Uterus (tissue), 4 donors: ENCODE results near the gene OSTC. TPM values are rescaled to one million over a fixed set of nuclear protein-coding genes. Genes with fewer than 3 reads are reported as not detected.
"Not testable (repeated sequence)": the region's sequence is repeated elsewhere in the genome, so short reads cannot be mapped to it uniquely, and the experiment has no call there.

Source experiments
- DNase-seq, 2 donors: peaks; one replicate each; pipeline ENCODE4 v3.0.0-alpha.2; 2019 to 2020
- H3K27ac ChIP-seq, 2 donors: fragments of 200-600 bp; sonication (generic); 1 replicate in 1 of 2; 2 replicates in 1 of 2; pipeline ENCODE4 v1.5.1; 2016 to 2018
- H3K27me3 ChIP-seq, 2 donors: fragments of 200-600 bp; sonication (generic); one replicate each; pipeline ENCODE4 v1.5.1; 2018 to 2019; ENCODE audit warnings: control low read depth in 1 of 2
- H3K36me3 ChIP-seq, 2 donors: fragments of 200-600 bp; sonication (generic); one replicate each; pipeline ENCODE4 v1.5.1; 2019; ENCODE audit warnings: control low read depth in 1 of 2
- H3K4me1 ChIP-seq, 2 donors: fragments of 200-600 bp; sonication (generic); one replicate each; pipeline ENCODE4 v1.5.1; 2018 to 2019; ENCODE audit warnings: control low read depth in 1 of 2
- H3K4me3 ChIP-seq, 2 donors: fragments of 200-600 bp; sonication (generic); 1 replicate in 1 of 2; 2 replicates in 1 of 2; pipeline ENCODE4 v1.5.1; 2018 to 2019; ENCODE audit warnings: mild to moderate bottlenecking in 1 of 2
- H3K9me3 ChIP-seq, 2 donors: fragments of 200-600 bp; sonication (generic); one replicate each; pipeline ENCODE4 v1.5.1; 2019; ENCODE audit warnings: control low read depth in 1 of 2
- POLR2A ChIP-seq, 2 donors: fragments of 450-650 bp; IDR thresholded peaks; one replicate each; pipeline ENCODE4 v1.6.1; 2016; ENCODE audit warnings: antibody characterized with exemption in 2 of 2, mild to moderate bottlenecking in 1 of 2, moderate library complexity in 1 of 2
- intact Hi-C: fragments of 100-400 bp; cut with DNase I; formaldehyde crosslinking; loops from one replicate; pipeline ENCODE4 v1.15.1; 2023; ENCODE audit warnings: low total_unique reads
- small RNA-seq: library from RNA; depleted of rRNA; stranded (forward); fragments of <200 nt; gene quantifications from one replicate; pipeline ENCODE3, GENCODE V24; 2016
- total RNA-seq, 4 donors: library from RNA; depleted of rRNA in 3 of 4; stranded (reverse); fragments of >200 nt in 3 of 4; gene quantifications; one replicate each; pipeline versions ENCODE4 v1.1.0 to v1.2.4, GENCODE V29; 2014 to 2023
- TF ChIP-seq, protein P1 (sequence below), 4 experiments: fragments of 200-600 bp in 2 of 4; fragments of 450-650 bp in 2 of 4; sonication (generic) in 2 of 4; IDR thresholded peaks; one replicate each; pipeline ENCODE4 v1.5.1; 2016 to 2019; ENCODE audit warnings: antibody characterized with exemption in 4 of 4, mild to moderate bottlenecking in 2 of 4, moderate library complexity in 1 of 4
- donor health status: DM: yes; HTN: yes; CAD: no.

The OSTC gene
- total RNA-seq, 4 donors from 2014 or later, result 61.2 to 916 (median 293) TPM

DNA sequence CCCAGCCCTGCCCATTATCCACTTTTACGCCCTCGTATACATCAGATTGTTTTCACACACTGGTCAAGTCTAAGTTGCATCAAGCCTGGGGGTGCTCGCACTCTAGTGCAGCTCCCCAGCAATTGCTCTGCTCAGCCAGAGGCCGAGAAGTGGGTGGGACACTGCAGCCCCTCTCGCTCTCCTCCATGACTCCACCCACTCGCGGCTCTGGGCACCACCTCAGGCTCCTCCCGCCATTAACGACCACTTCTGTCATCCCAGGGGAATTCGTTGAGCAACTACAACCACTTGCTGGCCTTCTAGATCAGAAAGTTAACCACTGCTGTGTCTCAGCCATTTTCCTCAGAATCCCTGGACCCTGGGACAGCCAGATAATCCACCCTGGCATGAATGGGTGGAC lies 58.8 kb downstream of the OSTC start:
- H3K36me3 ChIP-seq, result no peaks in the 10 kb centered on the region
- no peak for DNase-seq
- TF ChIP-seq POLR2A (IDR thresholded peaks at IDR 0.05), result no peak
- H3K9me3 ChIP-seq, result no peaks in the 10 kb centered on the region
- no peaks in the 10 kb centered on the region for H3K27me3 ChIP-seq
- intact Hi-C loops, result no loop called here
- H3K27ac ChIP-seq, result no peak overlapping the region
- no peak overlapping the region for H3K4me3 ChIP-seq
- H3K4me1 ChIP-seq, result no peaks in the 10 kb centered on the region

DNA sequence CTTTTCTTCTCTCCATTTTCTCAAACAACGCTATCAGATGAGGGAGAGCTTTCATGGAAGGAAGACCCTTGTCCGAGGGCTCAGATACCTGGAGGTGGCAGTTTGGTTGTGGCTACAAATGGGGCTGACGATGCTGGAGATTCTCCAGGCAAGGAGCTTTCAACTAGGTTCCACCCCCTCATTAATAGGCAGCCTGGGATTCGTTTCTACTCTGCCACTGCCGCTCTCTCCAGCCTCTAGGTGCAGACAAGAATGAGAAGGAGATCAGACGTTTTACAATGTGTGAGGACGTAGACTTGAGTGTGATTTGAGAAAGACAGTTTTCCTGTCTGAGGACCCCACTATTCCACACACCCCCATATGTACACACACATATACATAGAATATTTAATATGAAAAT lies 59.3 kb downstream of the OSTC start:
- Histone ChIP-seq H3K4me1 (no peaks in the 10 kb centered on the region), H3K27me3 (no peaks in the 10 kb centered on the region), H3K4me3 (no peak overlapping the region), H3K36me3 (no peaks in the 10 kb centered on the region), H3K27ac (no peak overlapping the region), H3K9me3 (no peaks in the 10 kb centered on the region)
- no peak for DNase-seq
- no peak for TF ChIP-seq POLR2A (IDR thresholded peaks at IDR 0.05)
- TF ChIP-seq, protein P1, sequence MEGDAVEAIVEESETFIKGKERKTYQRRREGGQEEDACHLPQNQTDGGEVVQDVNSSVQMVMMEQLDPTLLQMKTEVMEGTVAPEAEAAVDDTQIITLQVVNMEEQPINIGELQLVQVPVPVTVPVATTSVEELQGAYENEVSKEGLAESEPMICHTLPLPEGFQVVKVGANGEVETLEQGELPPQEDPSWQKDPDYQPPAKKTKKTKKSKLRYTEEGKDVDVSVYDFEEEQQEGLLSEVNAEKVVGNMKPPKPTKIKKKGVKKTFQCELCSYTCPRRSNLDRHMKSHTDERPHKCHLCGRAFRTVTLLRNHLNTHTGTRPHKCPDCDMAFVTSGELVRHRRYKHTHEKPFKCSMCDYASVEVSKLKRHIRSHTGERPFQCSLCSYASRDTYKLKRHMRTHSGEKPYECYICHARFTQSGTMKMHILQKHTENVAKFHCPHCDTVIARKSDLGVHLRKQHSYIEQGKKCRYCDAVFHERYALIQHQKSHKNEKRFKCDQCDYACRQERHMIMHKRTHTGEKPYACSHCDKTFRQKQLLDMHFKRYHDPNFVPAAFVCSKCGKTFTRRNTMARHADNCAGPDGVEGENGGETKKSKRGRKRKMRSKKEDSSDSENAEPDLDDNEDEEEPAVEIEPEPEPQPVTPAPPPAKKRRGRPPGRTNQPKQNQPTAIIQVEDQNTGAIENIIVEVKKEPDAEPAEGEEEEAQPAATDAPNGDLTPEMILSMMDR (IDR thresholded peaks at IDR 0.05), result no peak
- intact Hi-C loops, result no loop called here

DNA sequence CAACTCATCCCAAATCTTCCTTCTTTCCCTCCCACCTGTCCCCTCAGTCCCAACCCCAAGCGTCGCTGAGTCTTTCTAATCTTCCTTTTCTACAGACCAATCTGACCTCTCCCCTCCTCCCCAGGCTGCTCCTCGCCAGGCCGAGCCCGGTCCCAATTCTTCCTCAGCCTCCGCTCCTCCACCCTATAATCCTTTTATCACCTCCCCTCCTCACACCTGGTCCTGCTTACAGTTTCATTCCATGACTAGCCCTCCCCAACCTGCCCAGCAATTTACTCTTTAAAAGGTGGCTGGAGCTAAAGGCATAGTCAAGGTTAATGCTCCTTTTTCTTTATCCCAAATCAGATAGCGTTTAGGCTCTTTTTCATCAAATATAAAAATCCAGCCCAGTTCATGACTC lies 60.2 kb downstream of the OSTC start:
- H3K27me3 ChIP-seq, H3K36me3 ChIP-seq, intact Hi-C loops: not testable (repeated sequence)

DNA sequence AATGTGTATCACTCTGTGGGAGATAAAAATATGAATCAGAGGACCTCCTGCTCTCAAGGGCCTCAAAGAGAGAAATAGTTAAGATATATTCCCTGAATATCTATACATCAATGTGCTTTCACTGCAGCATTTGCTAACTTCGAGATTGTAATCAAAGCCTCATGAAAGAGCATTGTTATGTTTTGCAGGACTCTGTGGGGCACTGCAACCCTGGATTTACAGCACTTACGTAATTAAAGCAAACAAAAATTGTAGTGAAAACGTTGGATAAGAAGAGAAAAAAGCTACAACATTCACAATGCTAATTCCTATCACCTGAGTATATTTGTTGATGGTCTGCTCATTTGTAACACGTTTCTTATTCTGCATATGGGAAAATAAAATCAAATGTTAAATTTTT lies 64.5 kb downstream of the OSTC start:
- Histone ChIP-seq H3K27ac (no peak overlapping the region), H3K9me3 (no peaks in the 10 kb centered on the region), H3K36me3 (no peaks in the 10 kb centered on the region), H3K27me3 (no peaks in the 10 kb centered on the region), H3K4me1 (no peaks in the 10 kb centered on the region), H3K4me3 (no peak overlapping the region)
- TF ChIP-seq POLR2A (IDR thresholded peaks at IDR 0.05), result no peak
- TF ChIP-seq, protein P1 (IDR thresholded peaks at IDR 0.05), result no peak
- DNase-seq, result no peak
- intact Hi-C loops, result no loop called here

More for the DNA sequence above, 60.2 kb downstream of the OSTC start:
- not testable (repeated sequence) for H3K4me3 ChIP-seq, H3K4me1 ChIP-seq, H3K9me3 ChIP-seq, DNase-seq, H3K27ac ChIP-seq

DNA sequence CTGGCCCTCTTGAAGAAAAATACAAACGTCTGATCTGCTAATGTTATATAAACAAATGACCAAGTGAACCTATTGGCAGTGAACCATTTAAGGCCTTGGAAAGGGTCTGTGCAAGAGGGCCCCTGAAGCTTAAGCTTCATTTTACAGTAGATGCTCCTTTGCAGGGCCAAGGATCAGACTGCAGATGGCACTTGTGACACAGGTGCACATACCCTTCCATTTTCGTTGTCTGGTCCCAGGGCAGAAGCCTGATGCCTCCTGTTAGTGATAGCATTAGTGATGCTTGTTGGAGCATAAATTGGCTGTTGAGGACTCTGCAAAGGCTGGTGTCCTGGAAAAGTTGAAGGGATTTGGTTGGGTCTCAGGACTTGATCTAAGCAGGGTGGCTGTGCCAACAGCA lies 65.9 kb downstream of the OSTC start:
- DNase-seq, result no peak
- Histone ChIP-seq H3K27me3 (no peaks in the 10 kb centered on the region), H3K4me1 (no peaks in the 10 kb centered on the region), H3K36me3 (no peaks in the 10 kb centered on the region), H3K9me3 (no peaks in the 10 kb centered on the region), H3K27ac (no peak overlapping the region), H3K4me3 (no peak overlapping the region)
- no peak for TF ChIP-seq POLR2A (IDR thresholded peaks at IDR 0.05)
- TF ChIP-seq, protein P1 (IDR thresholded peaks at IDR 0.05), result no peak
- intact Hi-C loops, result no loop called here

DNA sequence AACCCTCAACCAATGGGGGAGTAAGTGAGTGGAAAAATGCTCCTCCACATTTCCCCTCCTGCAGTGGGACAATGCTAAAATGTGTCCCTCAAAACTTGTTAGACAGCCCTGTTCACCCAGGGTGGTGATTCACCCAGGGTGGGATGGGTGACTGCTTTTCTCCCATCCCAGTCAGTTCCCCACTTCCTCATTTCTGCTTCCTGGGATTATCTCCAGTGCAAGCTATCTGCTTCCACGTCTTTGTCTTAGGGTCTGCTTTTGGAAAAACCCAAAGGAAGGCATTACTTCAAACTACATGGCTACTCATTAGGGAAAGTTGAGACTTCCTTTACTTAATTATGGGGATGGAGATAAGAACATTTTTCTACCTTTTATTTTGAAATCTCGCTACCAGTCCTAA lies 67.0 kb downstream of the OSTC start:
- no peak for TF ChIP-seq POLR2A (IDR thresholded peaks at IDR 0.05)
- TF ChIP-seq, protein P1 (IDR thresholded peaks at IDR 0.05), result no peak
- Histone ChIP-seq H3K4me3 (no peak overlapping the region), H3K36me3 (no peaks in the 10 kb centered on the region), H3K4me1 (no peaks in the 10 kb centered on the region), H3K27me3 (no peaks in the 10 kb centered on the region), H3K9me3 (no peaks in the 10 kb centered on the region), H3K27ac (no peak overlapping the region)
- no peak for DNase-seq
- intact Hi-C loops, result no loop called here

Small RNA genes lying within 50 kb of the gene (small RNA-seq; reads per million reads assigned to genes)
- gene RNU6-431P, result not detected

Other genes starting within 250 kb of the OSTC start
- 1,000 to 10,000 TPM; 1,071 to 6,726 (median 2,783) TPM for gene RPL34, start 30.0 kb upstream of the OSTC start, total RNA-seq
- not detected for gene ETNPPL, start 112.5 kb downstream of the OSTC start, total RNA-seq